DOHH2 (cell line): Measurements from ENCODE around the gene COMT.

Experiments
- H3F3A ChIP-seq: fragments of 200-600 bp; sonication (generic), shearing (Covaris generic); 2 replicates; pipeline ENCODE4 v1.6.0; 2016; ENCODE audit warnings: antibody characterized with exemption, mild to moderate bottlenecking; ENCODE audit not compliant: control insufficient read depth, insufficient read depth
- H3K27ac ChIP-seq: fragments of 200-600 bp; sonication (generic); 2 replicates; pipeline ENCODE4 v1.5.1; 2014; ENCODE audit warnings: low read depth, mild to moderate bottlenecking, low read length, moderate library complexity
- H3K27me3 ChIP-seq: fragments of 200-600 bp; sonication (generic); 2 replicates; pipeline ENCODE4 v1.6.1; 2014; ENCODE audit warnings: mild to moderate bottlenecking, low read length, mixed read lengths; ENCODE audit not compliant: control insufficient read depth
- H3K36me3 ChIP-seq: fragments of 200-600 bp; sonication (generic); 2 replicates; pipeline ENCODE4 v1.6.1; 2014; ENCODE audit warnings: mild to moderate bottlenecking, low read length, moderate library complexity, mixed read lengths; ENCODE audit not compliant: control insufficient read depth
- H3K4me1 ChIP-seq: fragments of 200-600 bp; sonication (generic); 2 replicates; pipeline ENCODE4 v1.6.1; 2014; ENCODE audit warnings: mild to moderate bottlenecking, low read length, mixed read lengths; ENCODE audit not compliant: control insufficient read depth
- H3K4me2 ChIP-seq: fragments of 200-600 bp; sonication (generic); 2 replicates; pipeline ENCODE4 v1.6.0; 2014; ENCODE audit warnings: mild to moderate bottlenecking, low read length, moderate library complexity
- H3K4me3 ChIP-seq: fragments of 200-600 bp; sonication (generic); 2 replicates; pipeline ENCODE4 v1.5.1; 2014; ENCODE audit warnings: mild to moderate bottlenecking, low read length, mixed read lengths
- H3K79me2 ChIP-seq: fragments of 200-600 bp; sonication (generic); 2 replicates; pipeline ENCODE4 v1.6.1; 2014; ENCODE audit warnings: mild to moderate bottlenecking, low read length, mixed read lengths; ENCODE audit not compliant: control insufficient read depth
- H3K9me2 ChIP-seq: fragments of 200-600 bp; sonication (generic); replicated peaks from 2 replicates; pipeline ENCODE4 v1.6.1; 2014; ENCODE audit warnings: mild to moderate bottlenecking, low read length, mixed read lengths; ENCODE audit not compliant: control insufficient read depth
- H3K9me3 ChIP-seq: fragments of 200-600 bp; sonication (generic); 2 replicates; pipeline ENCODE4 v1.6.1; 2014; ENCODE audit warnings: antibody characterized with exemption, low read length, mixed read lengths; ENCODE audit not compliant: control insufficient read depth, insufficient read depth
- H4K20me1 ChIP-seq: fragments of 200-600 bp; sonication (generic); 2 replicates; pipeline ENCODE4 v1.6.0; 2014; ENCODE audit warnings: low read depth, mild to moderate bottlenecking, antibody characterized with exemption, low read length, moderate library complexity; ENCODE audit not compliant: control insufficient read depth, insufficient read depth
- EZH2phosphoT487 ChIP-seq: fragments of 200-600 bp; sonication (generic); IDR thresholded peaks from 2 replicates; pipeline ENCODE4 v1.6.1; 2017; ENCODE audit warnings: borderline replicate concordance, mild to moderate bottlenecking, antibody characterized with exemption, low read length, moderate library complexity, mixed read lengths
- TF ChIP-seq, protein P1 (sequence below): fragments of 200-600 bp; sonication (generic); IDR thresholded peaks from one replicate; pipeline ENCODE4 v1.5.1; 2014; ENCODE audit warnings: antibody characterized with exemption, mild to moderate bottlenecking, low read depth, low read length; ENCODE audit not compliant: poor library complexity, severe bottlenecking

Gene COMT

DNA sequence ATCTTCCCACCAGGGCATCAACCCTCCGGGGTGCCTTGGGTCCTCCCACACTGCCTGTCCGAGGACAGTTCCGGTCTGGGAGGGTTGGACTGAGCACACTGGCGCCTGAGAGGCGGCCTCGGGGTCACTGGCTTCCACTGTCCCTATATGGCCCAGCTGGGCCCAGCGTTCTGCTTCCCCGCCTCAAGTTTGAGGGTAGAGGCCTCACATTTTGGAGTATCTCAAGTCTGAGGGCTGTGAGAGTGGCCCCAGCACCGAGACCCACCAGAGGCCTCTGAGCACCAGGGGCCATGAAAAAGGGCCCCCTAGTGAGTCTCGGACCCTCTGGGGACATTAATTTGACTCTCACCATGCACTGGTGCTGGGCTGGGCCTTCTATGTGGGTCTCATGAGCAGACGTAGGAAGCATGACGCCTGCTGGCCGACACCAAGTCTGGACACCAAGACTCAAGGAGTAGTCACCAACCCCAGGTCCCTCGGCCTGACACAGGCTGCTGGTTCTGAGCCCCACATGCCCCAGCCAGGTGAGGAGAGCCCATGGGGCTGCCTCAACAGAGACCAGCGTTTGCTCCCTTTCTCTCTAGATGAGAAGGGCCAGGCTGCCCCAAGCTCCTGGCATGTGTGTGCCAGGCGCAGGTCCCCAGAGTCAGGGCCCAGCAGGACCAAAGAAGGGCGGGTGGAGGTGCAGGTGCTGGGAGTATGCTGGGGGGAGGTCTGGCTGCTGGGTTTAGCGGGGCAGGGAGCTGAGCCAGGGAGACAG, 47.6 kb downstream of the COMT start:
- H3F3A ChIP-seq = no peaks in the 10 kb centered on the region
- no peak overlapping the region for H3K4me2 ChIP-seq
- no peaks in the 10 kb centered on the region for H3K79me2 ChIP-seq
- no peaks in the 10 kb centered on the region for H3K36me3 ChIP-seq
- H3K4me1 ChIP-seq = peaks cover 11% of the 10 kb centered on the region
- no peaks in the 10 kb centered on the region for H4K20me1 ChIP-seq
- H3K9me3 ChIP-seq = no peaks in the 10 kb centered on the region
- no peaks in the 10 kb centered on the region for H3K9me2 ChIP-seq
- H3K27me3 ChIP-seq = no peaks in the 10 kb centered on the region; the same call in 1 of the 2 replicates
- no peak overlapping the region for H3K4me3 ChIP-seq
- TF ChIP-seq EZH2phosphoT487 = no peak
- TF ChIP-seq, protein P1, sequence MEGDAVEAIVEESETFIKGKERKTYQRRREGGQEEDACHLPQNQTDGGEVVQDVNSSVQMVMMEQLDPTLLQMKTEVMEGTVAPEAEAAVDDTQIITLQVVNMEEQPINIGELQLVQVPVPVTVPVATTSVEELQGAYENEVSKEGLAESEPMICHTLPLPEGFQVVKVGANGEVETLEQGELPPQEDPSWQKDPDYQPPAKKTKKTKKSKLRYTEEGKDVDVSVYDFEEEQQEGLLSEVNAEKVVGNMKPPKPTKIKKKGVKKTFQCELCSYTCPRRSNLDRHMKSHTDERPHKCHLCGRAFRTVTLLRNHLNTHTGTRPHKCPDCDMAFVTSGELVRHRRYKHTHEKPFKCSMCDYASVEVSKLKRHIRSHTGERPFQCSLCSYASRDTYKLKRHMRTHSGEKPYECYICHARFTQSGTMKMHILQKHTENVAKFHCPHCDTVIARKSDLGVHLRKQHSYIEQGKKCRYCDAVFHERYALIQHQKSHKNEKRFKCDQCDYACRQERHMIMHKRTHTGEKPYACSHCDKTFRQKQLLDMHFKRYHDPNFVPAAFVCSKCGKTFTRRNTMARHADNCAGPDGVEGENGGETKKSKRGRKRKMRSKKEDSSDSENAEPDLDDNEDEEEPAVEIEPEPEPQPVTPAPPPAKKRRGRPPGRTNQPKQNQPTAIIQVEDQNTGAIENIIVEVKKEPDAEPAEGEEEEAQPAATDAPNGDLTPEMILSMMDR = no peak
- H3K27ac ChIP-seq = no peak overlapping the region

DNA sequence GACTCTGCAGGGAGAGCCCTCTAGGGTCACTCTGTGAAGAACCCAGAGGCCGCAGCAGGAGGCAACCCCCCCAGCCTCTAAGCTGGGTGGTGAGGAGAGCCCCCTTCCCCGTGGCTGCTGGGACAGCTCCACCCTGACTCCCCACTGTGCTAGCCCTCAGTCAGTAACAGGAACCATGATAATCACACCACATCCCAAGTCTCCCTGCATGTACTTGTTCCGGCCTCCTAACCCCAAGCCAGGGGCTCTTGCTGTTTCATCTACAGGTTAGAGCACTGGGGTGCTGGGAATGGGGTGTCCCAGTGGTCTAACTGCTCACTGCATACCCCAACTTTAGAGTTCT, 48.1 kb downstream of the COMT start:
- no peaks in the 10 kb centered on the region for H4K20me1 ChIP-seq
- H3K9me2 ChIP-seq = no peaks in the 10 kb centered on the region
- no peaks in the 10 kb centered on the region for H3K9me3 ChIP-seq
- no peaks in the 10 kb centered on the region for H3K36me3 ChIP-seq
- no peak overlapping the region for H3K4me2 ChIP-seq
- H3K4me1 ChIP-seq = peaks cover 11% of the 10 kb centered on the region
- no peak overlapping the region for H3K4me3 ChIP-seq
- H3K27ac ChIP-seq = no peak overlapping the region
- TF ChIP-seq, protein P1 = no peak
- no peak for TF ChIP-seq EZH2phosphoT487
- no peaks in the 10 kb centered on the region for H3K79me2 ChIP-seq
- no peaks in the 10 kb centered on the region for H3F3A ChIP-seq
- no peaks in the 10 kb centered on the region; the same call in 1 of the 2 replicates for H3K27me3 ChIP-seq

DNA sequence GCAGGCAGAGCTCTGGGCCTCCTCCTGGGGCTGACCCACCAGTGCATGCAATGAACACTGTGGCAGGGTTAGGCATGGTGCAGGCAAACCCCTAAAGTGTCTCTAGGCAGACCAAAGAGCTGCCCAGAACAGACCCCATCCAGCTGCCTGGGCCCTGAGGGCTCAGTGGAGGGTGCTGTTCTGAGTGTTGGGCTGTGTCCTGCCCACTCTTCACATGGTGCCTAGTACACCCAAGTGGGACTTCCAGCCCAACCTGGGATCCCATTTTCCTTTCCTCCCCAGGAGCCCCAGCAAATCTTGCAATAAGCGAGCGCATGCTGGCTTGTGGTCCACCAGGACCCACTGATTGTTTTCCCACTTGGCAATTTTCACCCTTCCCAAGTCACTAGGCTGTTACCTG, 48.6 kb downstream of the COMT start:
- H4K20me1 ChIP-seq = no peaks in the 10 kb centered on the region
- TF ChIP-seq, protein P1 = no peak
- no peak for TF ChIP-seq EZH2phosphoT487
- H3F3A ChIP-seq = no peaks in the 10 kb centered on the region
- H3K9me2 ChIP-seq = no peaks in the 10 kb centered on the region
- H3K36me3 ChIP-seq = no peaks in the 10 kb centered on the region
- H3K79me2 ChIP-seq = no peaks in the 10 kb centered on the region
- H3K4me3 ChIP-seq = no peak overlapping the region
- H3K27ac ChIP-seq = no peak overlapping the region
- H3K27me3 ChIP-seq = no peaks in the 10 kb centered on the region; the same call in 1 of the 2 replicates
- no peak overlapping the region for H3K4me2 ChIP-seq
- peaks cover 11% of the 10 kb centered on the region for H3K4me1 ChIP-seq
- H3K9me3 ChIP-seq = no peaks in the 10 kb centered on the region
